H1 (cell line): ENCODE results near the gene MB. TPM values are rescaled to one million over a fixed set of nuclear protein-coding genes. Genes with fewer than 3 reads are reported as not detected.

Experiments
- CTCF ChIA-PET: fragments of 300-600 bp; sonication (Branson Sonifier 250); formaldehyde crosslinking; loops from one replicate; lab custom pipeline; 2021; ENCODE audit not compliant: partially characterized antibody; lab: Charles Lee
- POLR2A ChIA-PET: fragments of 300-600 bp; sonication (Branson Sonifier 250); formaldehyde crosslinking; loops from one replicate; lab custom pipeline; 2021; ENCODE audit warnings: inconsistent platforms; ENCODE audit not compliant: partially characterized antibody; lab: Charles Lee
- DNase-seq, 2 experiments: peaks; one replicate each; pipeline versions ENCODE4 v3.0.0 to v3.0.0-alpha.2; 2010 to 2022; ENCODE audit warnings: low spot score in 2 of 2, low read depth in 1 of 2, mixed read lengths in 1 of 2
- FAIRE-seq: peaks from 2 replicates; lab custom pipeline; 2011; peaks lifted over from hg19 to GRCh38; lab: Jason Lieb, UNC
- H2AFZ ChIP-seq: 2 replicates; pipeline ENCODE4 v1.8.1; 2012; ENCODE audit warnings: low read length, inconsistent platforms
- H2AK5ac ChIP-seq: 2 replicates; pipeline ENCODE4 v1.6.1; 2013; ENCODE audit warnings: low read depth, low read length
- H2BK120ac ChIP-seq: replicated peaks from 2 replicates; pipeline ENCODE3; 2013; ENCODE audit warnings: low read depth, low read length, inconsistent platforms
- H2BK12ac ChIP-seq: 2 replicates; pipeline ENCODE4 v1.6.1; 2013; ENCODE audit warnings: low read depth, low read length
- H2BK15ac ChIP-seq: 2 replicates; pipeline ENCODE4 v1.6.1; 2013; ENCODE audit warnings: low read length
- H2BK20ac ChIP-seq: 2 replicates; pipeline ENCODE4 v1.6.1; 2013; ENCODE audit warnings: low read length
- H2BK5ac ChIP-seq: 2 replicates; pipeline ENCODE4 v1.6.1; 2013; ENCODE audit warnings: low read depth, low read length
- H3K14ac ChIP-seq: 2 replicates; pipeline ENCODE4 v1.6.1; 2013; ENCODE audit warnings: inconsistent platforms; ENCODE audit not compliant: insufficient read length
- H3K18ac ChIP-seq: 2 replicates; pipeline ENCODE4 v1.6.1; 2013; ENCODE audit warnings: low read length; ENCODE audit errors: extremely low read depth
- H3K23ac ChIP-seq: 2 replicates; pipeline ENCODE4 v1.6.1; 2013; ENCODE audit warnings: inconsistent platforms; ENCODE audit not compliant: insufficient read length
- H3K23me2 ChIP-seq: 2 replicates; pipeline ENCODE4 v1.6.1; 2013; ENCODE audit warnings: low read depth, low read length
- H3K27ac ChIP-seq: 2 replicates; pipeline ENCODE4 v1.6.1; 2011; ENCODE audit warnings: low read depth, low read length, inconsistent platforms
- H3K27me3 ChIP-seq, 4 experiments: replicated peaks in 1 of 4; 1 replicate in 1 of 4; 2 replicates in 3 of 4; pipeline versions ENCODE4 v1.6.1 to v1.8.1; 2011 to 2013; ENCODE audit warnings: low read length in 3 of 4, mild to moderate bottlenecking in 3 of 4, inconsistent platforms in 2 of 4, mixed read lengths in 2 of 4, moderate library complexity in 1 of 4; ENCODE audit not compliant: control insufficient read depth in 3 of 4, insufficient read depth in 3 of 4; ENCODE audit errors: extremely low read depth in 1 of 4
- H3K36me3 ChIP-seq, 4 experiments: 2 replicates each; pipeline versions ENCODE4 v1.6.1 to v1.8.1; 2011 to 2013; ENCODE audit warnings: mild to moderate bottlenecking in 4 of 4, low read length in 3 of 4, moderate library complexity in 2 of 4, control low read depth in 1 of 4, inconsistent platforms in 1 of 4; ENCODE audit not compliant: insufficient read depth in 4 of 4, control insufficient read depth in 2 of 4
- H3K4ac ChIP-seq: replicated peaks from 2 replicates; pipeline ENCODE3; 2013; ENCODE audit warnings: low read length, low read depth, mixed read lengths, inconsistent platforms; ENCODE audit not compliant: insufficient read length
- H3K4me1 ChIP-seq, 4 experiments: replicated peaks in 1 of 4; 1 replicate in 1 of 4; 2 replicates in 3 of 4; pipeline versions ENCODE4 v1.6.1 to v1.8.1; 2011 to 2013; ENCODE audit warnings: low read length in 3 of 4, inconsistent platforms in 2 of 4, mixed read lengths in 1 of 4; ENCODE audit not compliant: insufficient read depth in 4 of 4, control insufficient read depth in 3 of 4
- H3K4me2 ChIP-seq, 2 experiments: 2 replicates each; pipeline versions ENCODE4 v1.6.1 to v1.8.1; 2011 to 2013; ENCODE audit warnings: low read depth in 2 of 2, low read length in 2 of 2, control low read depth in 1 of 2, inconsistent platforms in 1 of 2, mild to moderate bottlenecking in 1 of 2; ENCODE audit not compliant: insufficient read depth in 1 of 2
- H3K4me3 ChIP-seq, 4 experiments: fragments of 200-600, 300-600 bp in 1 of 4; sonication (generic), shearing (Covaris generic), sonication (Bioruptor Twin) in 1 of 4; 2 replicates each; pipeline versions ENCODE4 v1.5.1 to v1.8.1; 2011 to 2016; ENCODE audit warnings: low read length in 4 of 4, low read depth in 3 of 4, control low read depth in 2 of 4, inconsistent platforms in 2 of 4, mild to moderate bottlenecking in 2 of 4, mixed read lengths in 1 of 4, moderate library complexity in 1 of 4; ENCODE audit not compliant: insufficient read depth in 2 of 4; ENCODE audit errors: extremely low read depth in 1 of 4
- H3K56ac ChIP-seq: replicated peaks from 2 replicates; pipeline ENCODE3; 2013; ENCODE audit warnings: low read depth, mild to moderate bottlenecking, mixed read lengths, low read length, inconsistent platforms; ENCODE audit not compliant: insufficient read length
- H3K79me1 ChIP-seq: 2 replicates; pipeline ENCODE4 v1.6.1; 2013; ENCODE audit warnings: low read depth, low read length, control low read depth
- H3K79me2 ChIP-seq, 2 experiments: 2 replicates each; pipeline versions ENCODE4 v1.6.1 to v1.8.1; 2012 to 2013; ENCODE audit warnings: low read length in 2 of 2, mild to moderate bottlenecking in 2 of 2, inconsistent platforms in 1 of 2; ENCODE audit not compliant: insufficient read depth in 2 of 2, control insufficient read depth in 1 of 2
- H3K9ac ChIP-seq, 4 experiments: replicated peaks in 1 of 4; 1 replicate in 1 of 4; 2 replicates in 3 of 4; pipeline versions ENCODE4 v1.6.1 to v1.8.1; 2011 to 2013; ENCODE audit warnings: low read depth in 3 of 4, low read length in 3 of 4, control low read depth in 2 of 4, mild to moderate bottlenecking in 2 of 4, moderate library complexity in 2 of 4, inconsistent platforms in 1 of 4; ENCODE audit errors: extremely low read depth in 1 of 4
- H3K9me3 ChIP-seq, 2 experiments: 2 replicates each; pipeline versions ENCODE4 v1.6.1 to v1.8.1; 2012 to 2013; ENCODE audit warnings: mild to moderate bottlenecking in 2 of 2, moderate library complexity in 2 of 2, control low read depth in 1 of 2, inconsistent platforms in 1 of 2, low read depth in 1 of 2, low read length in 1 of 2, mixed read lengths in 1 of 2; ENCODE audit not compliant: insufficient read depth in 2 of 2
- H4K20me1 ChIP-seq, 2 experiments: replicated peaks in 1 of 2; 2 replicates each; pipeline versions ENCODE3 to v1.8.1; 2011 to 2013; ENCODE audit warnings: inconsistent platforms in 2 of 2, low read length in 2 of 2, mild to moderate bottlenecking in 1 of 2; ENCODE audit not compliant: insufficient read depth in 2 of 2, control insufficient read depth in 1 of 2
- H4K5ac ChIP-seq: 2 replicates; pipeline ENCODE4 v1.6.1; 2013; ENCODE audit warnings: low read length, low read depth, mixed read lengths, inconsistent platforms; ENCODE audit not compliant: insufficient read length
- H4K8ac ChIP-seq: 2 replicates; pipeline ENCODE4 v1.8.0; 2013; ENCODE audit warnings: mild to moderate bottlenecking, moderate library complexity, low read length, inconsistent platforms; ENCODE audit not compliant: insufficient read depth; ENCODE audit errors: extremely low read depth
- H4K91ac ChIP-seq: replicated peaks from 2 replicates; pipeline ENCODE3; 2013; ENCODE audit warnings: low read length, mixed read lengths, inconsistent platforms; ENCODE audit not compliant: insufficient read length
- BACH1 ChIP-seq: IDR thresholded peaks from 2 replicates; pipeline ENCODE4 v1.6.1; 2012; ENCODE audit warnings: low read length, improper control_type of control experiment
- CBX5 ChIP-seq: fragments of 300-800, 300-1000 bp; sonication (generic); IDR thresholded peaks from 2 replicates; pipeline ENCODE4 v1.7.1; 2016; ENCODE audit warnings: antibody characterized with exemption, low read length, low read depth
- CBX8 ChIP-seq: fragments of 300-800, 300-1000 bp; sonication (generic); IDR thresholded peaks from 2 replicates; pipeline ENCODE4 v1.7.1; 2016; ENCODE audit warnings: low read depth, low read length, borderline replicate concordance
- CHD1 ChIP-seq: IDR thresholded peaks from 2 replicates; pipeline ENCODE4 v1.6.1; 2012; ENCODE audit warnings: low read depth, low read length, improper control_type of control experiment
- E2F6 ChIP-seq: IDR thresholded peaks from 2 replicates; pipeline ENCODE4 v1.6.1; 2012; ENCODE audit warnings: inconsistent platforms
- GTF2F1 ChIP-seq: IDR thresholded peaks from 2 replicates; pipeline ENCODE4 v1.6.1; 2012; ENCODE audit warnings: low read depth, low read length, improper control_type of control experiment, borderline replicate concordance
- KDM5A ChIP-seq: fragments of 200-600 bp; IDR thresholded peaks from 2 replicates; pipeline ENCODE4 v1.7.1; 2012; ENCODE audit warnings: mild to moderate bottlenecking, low read length, inconsistent platforms, mixed read lengths
- POLR2AphosphoS5 ChIP-seq: IDR thresholded peaks from 2 replicates; pipeline ENCODE4 v1.6.1; 2011; ENCODE audit warnings: low read depth, low read length
- RAD21 ChIP-seq, 2 experiments: IDR thresholded peaks in 1 of 2; conservative IDR thresholded peaks in 1 of 2; 2 replicates each; pipeline ENCODE4 v1.6.1; 2011; ENCODE audit warnings: low read depth in 2 of 2, low read length in 2 of 2, improper control_type of control experiment in 1 of 2, inconsistent platforms in 1 of 2, mild to moderate bottlenecking in 1 of 2, moderate library complexity in 1 of 2
- SP1 ChIP-seq: IDR thresholded peaks from 2 replicates; pipeline ENCODE4 v1.6.1; 2011; ENCODE audit warnings: low read depth, low read length
- SP4 ChIP-seq: IDR thresholded peaks from 2 replicates; pipeline ENCODE4 v1.6.1; 2012; ENCODE audit warnings: low read length, inconsistent platforms
- TBP ChIP-seq: IDR thresholded peaks from 2 replicates; pipeline ENCODE4 v1.6.1; 2011; ENCODE audit warnings: low read depth, low read length, improper control_type of control experiment
- WGBS, 2 experiments: shearing (Covaris generic) in 1 of 2; methylation state at CpG; one replicate each; pipeline versions ENCODE4 v1.1.6 to v1.1.7; 2013 to 2015; ENCODE audit warnings: low lambda C conversion rate in 2 of 2, mixed read lengths in 2 of 2, inconsistent platforms in 1 of 2, low coverage in 1 of 2, missing lambda C conversion rate in 1 of 2; ENCODE audit not compliant: insufficient replicate concordance in 2 of 2, insufficient coverage in 1 of 2, insufficient read length in 1 of 2; ENCODE audit errors: extremely low coverage in 1 of 2, missing lambda C conversion rate in 1 of 2; 5-methylcytosine and 5-hydroxymethylcytosine counted together
- polyA plus RNA-seq, 7 experiments: library from polyadenylated mRNA; depleted of rRNA in 3 of 7; stranded (reverse) in 5 of 7; unstranded in 2 of 7; fragments of >200 nt in 5 of 7; fragments of 200-250 nt in 2 of 7; gene quantifications; 1 replicate in 5 of 7; 2 replicates in 1 of 7; 4 replicates in 1 of 7; pipeline versions ENCODE4 v1.2.1 to v1.2.3, GENCODE V29; 2011 to 2013; ENCODE audit warnings: missing spikeins in 2 of 7, mixed read lengths in 2 of 7
- total RNA-seq: library from RNA; stranded (reverse); fragmentation: NEBNext Ultra II Directional; extraction: Animal tissue kit (Norgen Biotek cat#: 25700); gene quantifications from 2 replicates; pipeline ENCODE4 v1.2.1, GENCODE V29; 2021
- TF ChIP-seq, protein P1 (sequence below): IDR thresholded peaks from 2 replicates; pipeline ENCODE4 v1.6.1; 2011; ENCODE audit warnings: low read depth, mild to moderate bottlenecking, low read length; ENCODE audit not compliant: insufficient read depth

Gene MB
- total and polyA plus RNA-seq, 2 of the 8 experiments (the other 6 are each of a cell fraction or from before 2014, with no cell fraction given) = 1.5 TPM; not detected in 1

DNA sequence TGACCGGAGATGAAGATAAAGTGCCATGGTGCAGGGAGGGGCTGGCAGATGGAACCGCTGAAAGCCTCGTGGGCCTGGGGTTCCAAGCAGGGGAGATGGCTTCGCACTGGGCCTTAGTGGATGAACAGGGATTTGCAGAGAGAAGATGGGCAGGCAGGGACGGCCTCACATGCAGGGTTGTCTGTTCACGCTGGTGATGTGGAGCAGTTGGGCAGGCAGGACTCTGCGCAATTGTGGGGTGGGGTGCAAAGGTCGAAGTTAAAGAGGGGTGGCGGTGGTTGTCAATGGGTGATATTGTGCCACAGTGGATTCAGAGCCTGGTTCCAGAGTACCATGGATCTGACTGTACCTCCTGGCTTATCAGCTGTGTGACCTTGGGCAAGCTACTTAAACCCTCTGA lies 7.9 kb downstream of the MB start:
- no peak overlapping the region for H2BK15ac ChIP-seq
- no peak overlapping the region for H3K56ac ChIP-seq
- FAIRE-seq (no peak), DNase-seq (no peak)
- H4K5ac ChIP-seq = no peak overlapping the region
- no peaks in the 10 kb centered on the region for H3K36me3 ChIP-seq
- H3K79me1 ChIP-seq = no peaks in the 10 kb centered on the region
- H3K9ac ChIP-seq = no peak overlapping the region
- 90% methylated on average over 9 of the region's 9 CpGs; no CpG with 5 or more reads in 1 of the 2 experiments for WGBS, 2 experiments
- H3K27ac ChIP-seq = no peak overlapping the region
- H2BK5ac ChIP-seq = no peak overlapping the region
- H2AK5ac ChIP-seq = no peak overlapping the region
- no peak overlapping the region for H3K4me3 ChIP-seq
- no peak overlapping the region for H4K91ac ChIP-seq
- H3K79me2 ChIP-seq = no peaks in the 10 kb centered on the region
- no peak overlapping the region for H2AFZ ChIP-seq
- H3K4me1 ChIP-seq = no peaks in the 10 kb centered on the region
- H3K4ac ChIP-seq = no peak overlapping the region
- no peak overlapping the region for H2BK12ac ChIP-seq
- no peak overlapping the region for H3K18ac ChIP-seq
- ChIA-PET POLR2A (no interaction called here), CTCF (interaction anchor here (1.4 to 2.3 kb wide), 3 partner anchors 10 to 26 kb away, joined by 4 to 12 read pairs (median 5); no protein-coding TSS in a partner anchor)
- H3K9me3 ChIP-seq = no peaks in the 10 kb centered on the region
- H3K23ac ChIP-seq = no peak overlapping the region
- peaks cover 0 to 2% of the 10 kb centered on the region in 2 experiments for H4K20me1 ChIP-seq
- H3K23me2 ChIP-seq = no peaks in the 10 kb centered on the region
- no peak overlapping the region for H4K8ac ChIP-seq
- H3K27me3 ChIP-seq = no peaks in the 10 kb centered on the region; a peak in 1 of 7 replicates
- H3K4me2 ChIP-seq = no peak overlapping the region
- no peak overlapping the region for H3K14ac ChIP-seq
- no peak overlapping the region for H2BK20ac ChIP-seq
- TF ChIP-seq KDM5A (no peak), CBX5 (no peak), SP1 (no peak), GTF2F1 (no peak), POLR2AphosphoS5 (no peak), SP4 (no peak), CBX8 (no peak), BACH1 (no peak), RAD21 (IDR thresholded peaks at IDR 0.05 in 1 of 2, conservative IDR thresholded peaks at IDR 0.05 in 1 of 2; ENCODE audit: low read depth in 2 of 2, low read length in 2 of 2) (no peak), CHD1 (no peak), TBP (no peak), E2F6 (no peak)
- TF ChIP-seq, protein P1, sequence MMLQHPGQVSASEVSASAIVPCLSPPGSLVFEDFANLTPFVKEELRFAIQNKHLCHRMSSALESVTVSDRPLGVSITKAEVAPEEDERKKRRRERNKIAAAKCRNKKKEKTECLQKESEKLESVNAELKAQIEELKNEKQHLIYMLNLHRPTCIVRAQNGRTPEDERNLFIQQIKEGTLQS = no peak
- TF ChIP-seq, all 59 proteins: peak for 0
- H2BK120ac ChIP-seq = no peak overlapping the region
